HFFc6 (cell line): ENCODE measurements around the gene PLEKHN1. TPM values are rescaled to one million over a fixed set of nuclear protein-coding genes. Genes with fewer than 3 reads are reported as not detected.

Source experiments
- DNase-seq: peaks from one replicate; pipeline ENCODE4 v3.0.0-alpha.2; 2018
- H3K27ac Mint-ChIP-seq: 2 replicates; pipeline ENCODE4 v1.8.0; 2020; ENCODE audit warnings: mild to moderate bottlenecking, mixed read lengths
- H3K27me3 Mint-ChIP-seq: 2 replicates; pipeline ENCODE4 v1.8.0; 2021; ENCODE audit warnings: mild to moderate bottlenecking, moderate library complexity, mixed read lengths; ENCODE audit not compliant: insufficient read depth
- H3K36me3 Mint-ChIP-seq: 2 replicates; pipeline ENCODE4 v1.8.0; 2021; ENCODE audit warnings: low read depth, mixed read lengths
- H3K4me1 Mint-ChIP-seq: 2 replicates; pipeline ENCODE4 v1.8.0; 2020; ENCODE audit warnings: low read depth, mixed read lengths
- H3K4me3 Mint-ChIP-seq: 2 replicates; pipeline ENCODE4 v1.8.0; 2020; ENCODE audit warnings: mild to moderate bottlenecking, moderate library complexity, mixed read lengths
- H3K9me3 Mint-ChIP-seq: 2 replicates; pipeline ENCODE4 v1.8.0; 2020; ENCODE audit warnings: mild to moderate bottlenecking, mixed read lengths
- total RNA-seq, 6 experiments: library from RNA; stranded (reverse); fragmentation: NEBNext Ultra II Directional; extraction: Animal tissue kit (Norgen Biotek cat#: 25700); gene quantifications; 2 replicates in 1 of 6; 3 replicates in 5 of 6; pipeline ENCODE4 v1.2.3, GENCODE V29; 2021
- TF ChIP-seq, protein P1 (sequence below): fragments of 200-600 bp; sonication (generic); IDR thresholded peaks from 2 replicates; pipeline ENCODE4 v1.5.0; 2021; ENCODE audit warnings: antibody characterized with exemption, mild to moderate bottlenecking

PLEKHN1 gene
- total RNA-seq, 6 experiments from 2014 or later, result 5.2 to 6.9 (median 6.0) TPM

DNA sequence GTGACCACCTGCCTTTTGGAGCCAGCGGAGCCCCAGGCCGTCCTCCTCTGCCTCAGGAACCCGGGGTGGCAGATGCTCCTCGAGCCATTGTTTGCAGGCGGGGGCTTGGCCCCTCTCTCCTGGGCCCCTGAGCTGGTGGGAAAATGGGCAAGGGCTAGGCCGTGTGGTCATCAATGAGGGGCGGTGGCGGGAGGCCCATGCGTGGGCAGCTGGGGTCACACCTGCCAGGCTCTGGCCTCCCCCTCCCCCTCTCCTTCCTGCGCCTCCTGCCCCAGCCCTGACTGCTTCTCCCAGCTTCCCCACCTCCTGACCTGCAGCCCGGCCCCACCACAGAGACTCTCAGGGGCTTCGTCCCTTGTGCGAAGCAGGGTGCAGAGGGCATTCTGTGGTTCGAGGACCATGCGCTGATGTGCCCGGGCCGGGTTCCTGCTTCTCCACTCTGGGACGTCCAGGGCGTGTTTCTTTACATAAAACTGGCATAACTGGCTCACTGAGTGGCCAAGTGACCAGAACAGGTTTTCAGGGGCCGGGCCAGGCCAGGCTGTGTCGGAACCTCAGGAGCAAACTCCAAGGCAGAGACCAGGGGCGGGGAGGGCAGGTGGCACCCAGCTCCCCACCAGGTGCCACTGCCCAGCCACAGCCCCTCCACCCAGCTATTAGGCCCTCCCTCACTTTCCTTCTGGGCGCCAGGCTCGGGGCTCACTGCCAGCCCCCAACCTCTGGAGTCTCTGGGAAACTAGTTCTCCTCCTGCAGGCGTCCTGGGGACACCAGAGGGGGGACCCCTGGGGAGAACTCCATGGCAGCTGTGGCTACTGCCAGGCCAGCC lies 33.3 kb upstream of the PLEKHN1 start:
- H3K27me3 Mint-ChIP-seq, result peaks cover 1% of the 10 kb centered on the region
- H3K36me3 Mint-ChIP-seq, result no peaks in the 10 kb centered on the region
- H3K9me3 Mint-ChIP-seq, result no peaks in the 10 kb centered on the region
- H3K27ac Mint-ChIP-seq, result no peak overlapping the region
- TF ChIP-seq, protein P1, sequence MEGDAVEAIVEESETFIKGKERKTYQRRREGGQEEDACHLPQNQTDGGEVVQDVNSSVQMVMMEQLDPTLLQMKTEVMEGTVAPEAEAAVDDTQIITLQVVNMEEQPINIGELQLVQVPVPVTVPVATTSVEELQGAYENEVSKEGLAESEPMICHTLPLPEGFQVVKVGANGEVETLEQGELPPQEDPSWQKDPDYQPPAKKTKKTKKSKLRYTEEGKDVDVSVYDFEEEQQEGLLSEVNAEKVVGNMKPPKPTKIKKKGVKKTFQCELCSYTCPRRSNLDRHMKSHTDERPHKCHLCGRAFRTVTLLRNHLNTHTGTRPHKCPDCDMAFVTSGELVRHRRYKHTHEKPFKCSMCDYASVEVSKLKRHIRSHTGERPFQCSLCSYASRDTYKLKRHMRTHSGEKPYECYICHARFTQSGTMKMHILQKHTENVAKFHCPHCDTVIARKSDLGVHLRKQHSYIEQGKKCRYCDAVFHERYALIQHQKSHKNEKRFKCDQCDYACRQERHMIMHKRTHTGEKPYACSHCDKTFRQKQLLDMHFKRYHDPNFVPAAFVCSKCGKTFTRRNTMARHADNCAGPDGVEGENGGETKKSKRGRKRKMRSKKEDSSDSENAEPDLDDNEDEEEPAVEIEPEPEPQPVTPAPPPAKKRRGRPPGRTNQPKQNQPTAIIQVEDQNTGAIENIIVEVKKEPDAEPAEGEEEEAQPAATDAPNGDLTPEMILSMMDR, result no peak
- H3K4me1 Mint-ChIP-seq, result peaks cover 4% of the 10 kb centered on the region
- no peak for DNase-seq
- H3K4me3 Mint-ChIP-seq, result no peak overlapping the region

DNA sequence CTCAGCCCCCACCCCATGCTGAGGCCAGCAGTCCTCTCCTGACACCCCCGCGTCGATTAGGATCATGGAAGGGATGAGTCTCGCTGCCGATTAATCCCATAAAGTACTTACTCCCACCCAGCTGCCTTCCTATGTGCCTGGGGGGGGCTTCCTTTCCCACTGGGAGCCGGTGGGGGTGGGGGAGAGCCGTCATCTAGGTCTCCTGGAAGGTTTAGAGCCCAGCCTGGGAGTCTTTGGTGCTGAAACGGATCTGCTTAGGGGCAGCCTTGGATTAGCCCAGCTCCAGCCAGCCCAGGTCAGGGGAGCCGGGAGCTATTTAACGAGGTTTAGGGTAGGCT lies 32.7 kb upstream of the PLEKHN1 start:
- Mint-ChIP-seq H3K4me3 (no peak overlapping the region), H3K9me3 (no peaks in the 10 kb centered on the region), H3K27me3 (peaks cover 1% of the 10 kb centered on the region), H3K27ac (no peak overlapping the region), H3K36me3 (no peaks in the 10 kb centered on the region), H3K4me1 (peaks cover 10% of the 10 kb centered on the region)
- no peak for DNase-seq
- TF ChIP-seq, protein P1, result no peak

DNA sequence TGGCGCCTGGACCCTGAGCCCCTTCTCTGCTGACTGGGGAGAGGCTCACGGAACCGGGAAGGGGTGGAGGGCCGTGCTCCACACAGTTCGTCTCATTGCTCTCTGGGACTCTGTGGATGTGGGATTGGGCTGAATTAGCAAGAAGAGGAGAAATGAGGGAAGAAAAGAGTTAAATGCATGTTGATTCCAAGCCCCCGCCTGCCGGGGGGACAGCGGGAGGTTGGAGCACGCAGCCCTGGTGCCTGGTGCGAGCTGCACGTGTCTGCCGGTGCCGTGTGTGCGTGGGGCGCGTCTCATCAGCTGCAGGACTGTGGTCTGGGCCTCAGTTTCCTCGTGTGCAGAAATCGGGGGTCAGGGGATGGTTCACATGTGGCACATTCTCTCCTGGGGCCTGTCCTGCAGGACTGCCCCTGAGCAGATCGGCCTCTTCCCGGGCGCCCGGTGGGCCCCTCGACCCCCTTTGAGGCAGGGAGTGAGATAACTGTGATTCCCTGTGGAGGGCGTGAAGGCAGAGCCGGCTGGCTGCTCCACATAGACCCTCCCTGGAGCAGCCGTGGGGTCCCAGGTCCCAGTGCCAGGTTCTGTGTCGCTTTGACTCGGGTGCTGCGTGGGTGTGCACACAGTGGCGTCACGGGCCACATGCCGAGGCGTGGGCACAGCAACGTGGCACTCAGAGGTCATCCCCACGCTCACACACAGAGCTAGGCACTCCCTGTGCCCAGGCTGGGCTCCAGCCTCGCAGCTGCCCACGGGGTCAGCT lies 31.1 kb upstream of the PLEKHN1 start:
- no peak overlapping the region for H3K27ac Mint-ChIP-seq
- no peaks in the 10 kb centered on the region for H3K9me3 Mint-ChIP-seq
- H3K36me3 Mint-ChIP-seq, result no peaks in the 10 kb centered on the region
- peaks cover 1% of the 10 kb centered on the region for H3K27me3 Mint-ChIP-seq
- H3K4me1 Mint-ChIP-seq, result peaks cover 18% of the 10 kb centered on the region
- no peak overlapping the region for H3K4me3 Mint-ChIP-seq
- DNase-seq, result no peak
- TF ChIP-seq, protein P1, result no peak

DNA sequence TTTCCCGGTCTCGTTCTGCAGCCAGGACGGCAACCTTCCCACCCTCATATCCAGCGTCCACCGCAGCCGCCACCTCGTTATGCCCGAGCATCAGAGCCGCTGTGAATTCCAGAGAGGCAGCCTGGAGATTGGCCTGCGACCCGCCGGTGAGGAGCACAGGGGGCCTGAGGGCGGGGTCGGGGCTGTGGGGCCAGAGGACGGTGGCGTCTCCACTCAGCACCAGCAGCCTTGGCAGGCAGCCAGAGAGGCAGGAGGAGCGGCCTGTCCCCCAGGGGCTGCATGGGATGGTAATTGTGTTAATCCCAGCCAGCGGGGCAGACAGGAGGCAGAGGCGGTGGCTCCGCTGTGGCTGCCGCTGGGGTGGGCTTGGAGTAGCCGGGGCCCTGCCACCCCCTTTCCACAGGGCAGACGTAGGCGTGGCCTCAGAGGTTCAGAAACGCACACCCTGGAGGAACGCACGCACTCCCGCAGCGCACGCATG lies 30.5 kb upstream of the PLEKHN1 start:
- no peaks in the 10 kb centered on the region for H3K36me3 Mint-ChIP-seq
- no peak overlapping the region for H3K27ac Mint-ChIP-seq
- H3K27me3 Mint-ChIP-seq, result peaks cover 1% of the 10 kb centered on the region
- H3K4me1 Mint-ChIP-seq, result peaks cover 20% of the 10 kb centered on the region
- no peaks in the 10 kb centered on the region for H3K9me3 Mint-ChIP-seq
- H3K4me3 Mint-ChIP-seq, result no peak overlapping the region
- DNase-seq, result no peak
- TF ChIP-seq, protein P1, result no peak

DNA sequence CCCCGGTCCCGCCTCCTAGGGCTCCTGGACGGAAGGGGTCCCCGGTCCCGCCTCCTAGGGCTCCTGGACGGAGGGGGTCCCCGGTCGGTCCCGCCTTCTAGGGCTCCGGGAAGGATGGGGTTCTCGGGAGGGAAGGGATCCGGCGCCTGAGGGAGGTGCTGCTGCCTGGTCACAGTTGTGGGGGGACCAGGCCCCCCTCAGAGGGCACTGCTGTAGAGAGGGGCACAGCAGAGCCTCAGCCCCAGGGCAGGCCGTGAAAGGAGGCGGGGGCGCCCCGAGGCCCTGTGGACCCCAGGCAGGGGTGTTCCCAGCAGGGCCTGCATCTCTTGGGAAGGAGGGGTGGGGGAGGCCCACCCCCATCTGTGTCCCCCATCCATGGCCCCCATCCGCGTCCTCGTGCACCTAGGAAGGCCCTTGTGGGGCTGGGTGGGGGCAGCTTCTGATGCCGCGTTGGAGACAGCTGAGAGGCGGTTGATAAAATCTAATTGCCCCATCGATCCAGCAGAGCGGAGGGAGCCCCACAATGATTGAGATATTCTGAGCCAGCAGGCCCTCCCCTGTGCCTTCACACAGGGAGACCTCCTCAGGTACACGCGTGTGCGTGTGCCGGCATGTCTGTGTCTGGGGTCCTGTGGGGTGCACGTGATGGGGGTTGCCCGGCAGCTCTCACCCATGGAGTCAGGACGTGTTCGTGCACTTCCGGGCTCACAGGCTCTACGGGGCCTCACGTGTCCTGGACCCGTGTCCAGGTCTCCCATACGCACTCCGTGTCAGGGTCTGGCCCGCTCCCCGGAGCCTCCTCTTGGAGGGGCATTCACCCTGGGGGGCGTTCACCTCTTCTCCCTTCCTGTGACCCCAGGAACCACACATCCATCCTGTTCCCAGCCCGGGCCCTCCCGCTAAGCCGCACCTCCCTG lies 29.7 kb upstream of the PLEKHN1 start:
- Mint-ChIP-seq H3K27me3 (peaks cover 3% of the 10 kb centered on the region), H3K4me1 (peaks cover 27% of the 10 kb centered on the region), H3K9me3 (no peaks in the 10 kb centered on the region), H3K27ac (no peak overlapping the region), H3K4me3 (no peak overlapping the region), H3K36me3 (no peaks in the 10 kb centered on the region)
- DNase-seq, result no peak
- TF ChIP-seq, protein P1, result no peak
